A549 (cell line): Measurements from ENCODE around the gene SPTLC2. TPM values are rescaled to one million over a fixed set of nuclear protein-coding genes. Genes with fewer than 3 reads are reported as not detected.
"Not testable (repeated sequence)": the region's sequence is repeated elsewhere in the genome, so short reads cannot be mapped to it uniquely, and the experiment has no call there.

ENCODE experiments used
- ATAC-seq, 2 experiments: fragments of 200-7000 bp in 1 of 2; fragments of >200 bp in 1 of 2; cut with Nextera tagmentation in 1 of 2; cut with Tn5 transposase in 1 of 2; 3 replicates each; pipeline versions ENCODE4 v1.8.0 to v1.9.1; 2018 to 2020; ENCODE audit warnings: mild to moderate bottlenecking in 1 of 2, moderate library complexity in 1 of 2
- CTCF ChIA-PET: fragments of 300-600 bp; sonication (Branson Sonifier 250); formaldehyde crosslinking; extraction: SDS; loops from one replicate; lab custom pipeline; 2021; ENCODE audit warnings: antibody characterized with exemption, inconsistent platforms; lab: Yijun Ruan, JAX
- POLR2A ChIA-PET: fragments of 350-600 bp; formaldehyde crosslinking; extraction: SDS; loops from one replicate; lab custom pipeline; 2021; ENCODE audit warnings: antibody characterized with exemption, inconsistent platforms; lab: Yijun Ruan, JAX
- DNase-seq, 2 experiments: peaks; one replicate each; pipeline versions ENCODE4 v3.0.0 to v3.0.0-alpha.2; 2011 to 2016; ENCODE audit warnings: low read depth in 1 of 2, low spot score in 1 of 2
- FAIRE-seq: peaks from 2 replicates; lab custom pipeline; 2011; peaks lifted over from hg19 to GRCh38; lab: Jason Lieb, UNC
- H3K27ac ChIP-seq, 2 experiments: fragments of >200 bp; sonication (Bioruptor Twin); formaldehyde crosslinking; 3 replicates each; pipeline ENCODE4 v1.5.1; 2016 to 2017
- H3K4me1 ChIP-seq: fragments of >200 bp; sonication (Bioruptor Twin); formaldehyde crosslinking; 3 replicates; pipeline ENCODE4 v1.6.1; 2016
- H3K4me2 ChIP-seq: fragments of >200 bp; sonication (Bioruptor Twin); formaldehyde crosslinking; 3 replicates; pipeline ENCODE4 v1.6.1; 2016
- H3K4me3 ChIP-seq: fragments of >200 bp; sonication (Bioruptor Twin); formaldehyde crosslinking; 3 replicates; pipeline ENCODE4 v1.5.1; 2016
- H3K9me3 ChIP-seq: fragments of >200 bp; sonication (Bioruptor Twin); formaldehyde crosslinking; 3 replicates; pipeline ENCODE4 v1.6.1; 2016
- ATOH8 ChIP-seq: fragments of 250-450 bp; sonication (Bioruptor Pico); IDR thresholded peaks from 2 replicates; pipeline ENCODE4 v1.5.0; 2020; ENCODE audit warnings: low read depth, mild to moderate bottlenecking, moderate library complexity
- BCL3 ChIP-seq: fragments of >200 bp; sonication (Bioruptor Twin); formaldehyde crosslinking; IDR thresholded peaks from 3 replicates; pipeline ENCODE4 v1.6.1; 2016
- BHLHE40 ChIP-seq: IDR thresholded peaks from 2 replicates; pipeline ENCODE4 v1.6.1; 2012; ENCODE audit warnings: low read depth, low read length, inconsistent platforms
- CBX2 ChIP-seq: fragments of 200-600 bp; sonication (generic); IDR thresholded peaks from 2 replicates; pipeline ENCODE4 v1.6.1; 2016; ENCODE audit warnings: low read depth, mild to moderate bottlenecking, borderline replicate concordance
- CBX8 ChIP-seq: fragments of 200-600 bp; sonication (generic); IDR thresholded peaks from 2 replicates; pipeline ENCODE4 v1.6.1; 2016
- EHMT2 ChIP-seq: fragments of 200-600 bp; sonication (generic); IDR thresholded peaks from 2 replicates; pipeline ENCODE4 v1.6.1; 2016; ENCODE audit warnings: antibody characterized with exemption, low read depth, mild to moderate bottlenecking, moderate library complexity
- ELK1 ChIP-seq: fragments of 150-350 bp; IDR thresholded peaks from 2 replicates; pipeline ENCODE4 v1.6.1; 2014; ENCODE audit warnings: low read depth, mild to moderate bottlenecking, low read length
- ESRRA ChIP-seq: fragments of 150-350 bp; IDR thresholded peaks from 2 replicates; pipeline ENCODE4 v1.6.1; 2014; ENCODE audit warnings: mild to moderate bottlenecking, low read length, borderline replicate concordance
- FOSL2 ChIP-seq, 2 experiments: fragments of 450-650 bp in 1 of 2; fragments of >200 bp in 1 of 2; sonication (Bioruptor Twin) in 1 of 2; formaldehyde crosslinking; IDR thresholded peaks; 2 replicates each; pipeline versions ENCODE4 v1.5.0 to v1.6.1; 2016 to 2020; ENCODE audit warnings: mild to moderate bottlenecking in 1 of 2, moderate library complexity in 1 of 2
- FOXS1 ChIP-seq: fragments of 250-450 bp; sonication (Bioruptor Pico); IDR thresholded peaks from 2 replicates; pipeline ENCODE4 v1.5.0; 2020; ENCODE audit warnings: mild to moderate bottlenecking, moderate library complexity
- GATA3 ChIP-seq: IDR thresholded peaks from 2 replicates; pipeline ENCODE4 v1.6.1; 2012; ENCODE audit warnings: borderline replicate concordance
- HOXB5 ChIP-seq: fragments of 250-450 bp; sonication (Bioruptor Pico); IDR thresholded peaks from 2 replicates; pipeline ENCODE4 v1.5.0; 2020; ENCODE audit warnings: mild to moderate bottlenecking, moderate library complexity
- JUNB ChIP-seq: fragments of >200 bp; sonication (Bioruptor Twin); formaldehyde crosslinking; IDR thresholded peaks from 2 replicates; pipeline ENCODE4 v1.6.1; 2016
- KDM1A ChIP-seq: fragments of 200-600 bp; sonication (generic); IDR thresholded peaks from 2 replicates; pipeline ENCODE4 v1.6.1; 2016; ENCODE audit warnings: low read depth, mild to moderate bottlenecking
- MAZ ChIP-seq: fragments of 150-350 bp; IDR thresholded peaks from 2 replicates; pipeline ENCODE4 v1.6.1; 2014; ENCODE audit warnings: antibody characterized with exemption, low read depth, low read length, borderline replicate concordance
- NFE2L2 ChIP-seq: fragments of 150-350 bp; conservative IDR thresholded peaks from 2 replicates; pipeline ENCODE4 v1.6.1; 2014; ENCODE audit warnings: low read length
- PBX3 ChIP-seq: IDR thresholded peaks from 2 replicates; pipeline ENCODE4 v1.6.1; 2012
- REST ChIP-seq: fragments of 200-600 bp; sonication (generic); IDR thresholded peaks from 2 replicates; pipeline ENCODE4 v1.6.1; 2016; ENCODE audit warnings: antibody characterized with exemption, mild to moderate bottlenecking, moderate library complexity
- SMC3 ChIP-seq: fragments of >200 bp; sonication (Bioruptor Twin); formaldehyde crosslinking; IDR thresholded peaks from 3 replicates; pipeline ENCODE4 v1.6.1; 2018; ENCODE audit warnings: inconsistent platforms
- ZFP36 ChIP-seq: fragments of 450-650 bp; IDR thresholded peaks from 2 replicates; pipeline ENCODE4 v1.6.1; 2014; ENCODE audit warnings: borderline replicate concordance; ENCODE audit not compliant: partially characterized antibody
- WGBS: methylation state at CpG from one replicate; pipeline ENCODE4 v1.1.6; 2017; ENCODE audit errors: missing lambda C conversion rate; 5-methylcytosine and 5-hydroxymethylcytosine counted together
- polyA plus RNA-seq, 4 experiments: library from polyadenylated mRNA; depleted of rRNA in 3 of 4; stranded (reverse); fragments of >200 nt; fragmentation: RNase III in 1 of 4; extraction: RNeasy Plus Mini Kit Qiagen cat#74134 plus additional on column Dnase treatment in 1 of 4; gene quantifications; 2 replicates in 3 of 4; 3 replicates in 1 of 4; pipeline ENCODE4 v1.2.3, GENCODE V29; 2011 to 2017

Gene SPTLC2
- polyA plus RNA-seq, 2 of the 4 experiments (the other 2 are of a cell fraction): 17.2 to 30.9 TPM

- H3K4me1 ChIP-seq: no peaks in the 10 kb centered on the region
- H3K4me2 ChIP-seq: no peak overlapping the region
- no peak for ATAC-seq
- TF ChIP-seq FOXS1 (CRISPR knock-in tag): no peak
- TF ChIP-seq EHMT2: no peak
- TF ChIP-seq SMC3: no peak
- TF ChIP-seq KDM1A: no peak
- TF ChIP-seq ATOH8 (CRISPR knock-in tag): no peak
- no peak for TF ChIP-seq ZFP36
- no peak for TF ChIP-seq NFE2L2
- no peak for TF ChIP-seq CBX2
- TF ChIP-seq REST: no peak
- TF ChIP-seq ELK1: no peak
- TF ChIP-seq CBX8: no peak
- ChIA-PET CTCF (interaction anchor here (0.6 to 0.8 kb wide), 2 partner anchors 12 to 59 kb away, joined by 3 read pairs; no protein-coding TSS in a partner anchor), POLR2A (no interaction called here)
- no peak overlapping the region for H3K27ac ChIP-seq
- DNase-seq: no peak
- FAIRE-seq: no peak
- H3K4me3 ChIP-seq: no peak overlapping the region
- no peaks in the 10 kb centered on the region for H3K9me3 ChIP-seq
Measured at GRCh38 chr14:77529963-77530362, 86.5 kb downstream of the SPTLC2 start.

- H3K4me2 ChIP-seq: no peak overlapping the region
- FAIRE-seq: no peak
- no peaks in the 10 kb centered on the region for H3K4me1 ChIP-seq
- ATAC-seq: no peak
- DNase-seq: no peak
- no peak overlapping the region for H3K27ac ChIP-seq
- CTCF ChIA-PET: interaction anchor here (0.6 to 0.7 kb wide), 2 partner anchors 58 to 434 kb away, joined by 3 read pairs; no protein-coding TSS in a partner anchor
- 82% methylated on average over 2 of the region's 2 CpGs for WGBS
- POLR2A ChIA-PET: no interaction called here
- no peak overlapping the region for H3K4me3 ChIP-seq
- H3K9me3 ChIP-seq: no peaks in the 10 kb centered on the region
- TF ChIP-seq BCL3 (no peak), CBX8 (no peak), ESRRA (no peak), EHMT2 (no peak), FOXS1 (CRISPR knock-in tag) (no peak), KDM1A (no peak), BHLHE40 (no peak), ATOH8 (CRISPR knock-in tag) (no peak), GATA3 (no peak), FOSL2 (IDR thresholded peaks at IDR 0.05) (no peak), FOSL2 (CRISPR knock-in tag; IDR thresholded peaks at IDR 0.05) (no peak), MAZ (no peak), HOXB5 (CRISPR knock-in tag) (no peak), PBX3 (no peak), JUNB (no peak)
Measured at GRCh38 chr14:77529213-77529612, 87.2 kb downstream of the SPTLC2 start.

GRCh38 chr14:77528701-77529100 is 87.7 kb downstream of the SPTLC2 start:
- H3K9me3 ChIP-seq, POLR2A ChIA-PET, H3K4me2 ChIP-seq, H3K4me1 ChIP-seq, FAIRE-seq, H3K27ac ChIP-seq, H3K4me3 ChIP-seq, DNase-seq, ATAC-seq: not testable (repeated sequence)
- WGBS: 80% methylated on average over 5 of the region's 5 CpGs
- CTCF ChIA-PET: interaction anchor here (0.8 to 1.2 kb wide), 3 partner anchors 9 to 23 kb away, joined by 3 read pairs; no protein-coding TSS in a partner anchor
